HG03159 (cell line): ENCODE measurements around the gene CYP26C1.

Experiments
- ATAC-seq: cut with Tn5 transposase; IDR thresholded peaks from one replicate; pipeline ENCODE4 v1.9.1; 2021; ENCODE audit warnings: mild to moderate bottlenecking, moderate library complexity; ENCODE audit not compliant: unreplicated experiment

CYP26C1 gene

GRCh38 chr10:93059975-93060886 is at the start of gene CYP26C1:
Gene CYP26C1 (plus strand): TSS chr10:93060798. CDS start chr10:93061264, 466 bp downstream.
- ATAC-seq, result no peak

DNA sequence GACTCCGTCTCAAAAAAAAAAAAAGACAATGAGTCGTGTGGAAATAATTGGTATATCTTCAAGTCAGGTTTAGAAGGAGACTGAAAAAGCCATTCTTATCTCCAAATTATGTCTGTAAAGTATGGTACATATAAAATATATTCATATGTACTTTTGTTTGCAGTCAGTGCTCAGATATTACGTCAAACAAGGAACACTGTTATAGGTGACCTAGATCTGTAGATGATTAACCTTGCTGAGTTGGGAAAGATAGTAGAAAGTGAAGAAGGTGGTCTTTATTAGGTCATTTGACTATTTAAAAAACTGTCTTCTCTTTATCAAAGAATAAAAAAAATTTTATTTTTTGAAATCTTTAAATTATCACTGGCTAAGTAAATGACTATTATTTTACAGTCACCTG is 44.9 kb upstream of the CYP26C1 start:
- ATAC-seq, result no peak

- ATAC-seq, result no peak
Observed at GRCh38 chr10:93023013-93023650, 37.5 kb upstream of the CYP26C1 start.

- ATAC-seq, result no peak
Observed at GRCh38 chr10:93026072-93026471, 34.5 kb upstream of the CYP26C1 start.

DNA sequence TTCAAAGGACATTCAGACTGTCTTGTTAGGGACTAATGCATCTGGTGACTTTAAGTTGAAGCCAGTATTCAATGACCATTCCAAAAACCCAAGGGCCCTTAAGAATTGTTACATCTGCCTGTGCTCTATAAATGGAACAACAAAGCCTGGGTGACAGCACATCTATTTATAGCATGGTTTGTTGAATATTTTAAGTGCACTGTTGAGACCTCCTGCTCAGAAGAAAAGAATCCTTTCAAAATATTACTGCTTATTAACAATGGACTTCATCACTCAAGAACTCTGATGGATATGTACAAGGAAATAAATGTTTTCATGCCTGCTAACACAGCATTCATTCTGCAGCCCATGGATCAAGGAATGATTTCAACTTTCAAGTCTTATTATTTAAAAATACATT is 33.1 kb upstream of the CYP26C1 start:
- no peak for ATAC-seq

DNA sequence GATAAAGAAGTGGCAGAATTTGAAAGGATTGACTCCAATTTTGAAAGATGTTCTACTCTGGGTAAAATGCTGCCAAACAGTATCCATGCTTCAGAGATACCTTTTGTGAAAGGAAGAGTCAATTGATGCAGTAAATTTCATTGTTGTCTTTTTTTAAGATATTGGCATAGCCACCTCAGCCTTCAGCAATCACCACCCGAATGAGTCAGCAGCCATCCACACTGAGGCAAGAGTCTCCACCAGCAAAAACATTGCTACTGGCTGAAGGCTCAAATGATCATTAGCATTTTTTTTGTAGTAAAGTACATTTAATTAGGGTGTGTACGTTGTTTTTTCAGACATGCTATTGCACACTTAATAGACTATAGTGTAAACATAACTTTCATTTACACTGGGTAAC is 31.7 kb upstream of the CYP26C1 start:
- ATAC-seq, result no peak

DNA sequence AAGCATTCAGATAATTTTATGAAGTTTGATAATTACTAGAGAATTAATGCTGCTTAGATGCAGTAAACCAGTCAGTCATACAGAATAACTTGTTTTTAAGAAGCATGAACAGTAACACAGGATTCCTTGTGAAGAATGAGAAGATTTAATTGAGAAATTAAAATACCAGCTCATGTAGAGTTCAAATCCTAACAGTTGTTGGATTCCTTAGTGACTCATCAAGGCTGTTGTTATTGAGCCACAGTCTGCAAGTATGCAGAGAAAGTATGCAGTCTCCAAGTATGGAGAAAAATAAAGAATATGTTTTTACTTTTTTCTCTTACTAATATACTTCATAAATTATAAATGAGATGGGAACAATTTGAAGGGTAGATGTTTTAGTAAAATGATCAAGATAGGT is 30.2 kb upstream of the CYP26C1 start:
- ATAC-seq, result no peak

- ATAC-seq, result no peak
Observed at GRCh38 chr10:93032105-93032808, 28.3 kb upstream of the CYP26C1 start.

DNA sequence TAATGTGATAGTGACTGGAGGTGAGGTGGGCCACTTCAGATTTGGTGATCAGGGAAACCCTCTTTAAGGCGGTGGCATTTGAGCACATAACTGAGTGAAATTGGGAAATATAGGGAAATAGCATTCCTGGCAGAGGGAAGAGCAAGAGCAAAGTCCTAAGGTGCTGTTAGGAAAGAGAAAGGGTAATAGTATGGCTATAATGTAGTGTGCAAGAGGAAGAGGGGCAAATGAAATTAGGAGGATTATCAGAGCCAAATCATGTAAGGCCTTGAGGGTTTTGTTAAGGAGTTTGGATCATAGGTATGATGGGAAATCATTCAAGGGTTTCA is 27.8 kb upstream of the CYP26C1 start:
- no peak for ATAC-seq

- ATAC-seq, result no peak
Observed at GRCh38 chr10:93034426-93034825, 26.2 kb upstream of the CYP26C1 start.

- ATAC-seq, result no peak
Observed at GRCh38 chr10:93039110-93039509, 21.5 kb upstream of the CYP26C1 start.

- no peak for ATAC-seq
Observed at GRCh38 chr10:93039721-93040120, 20.9 kb upstream of the CYP26C1 start.

GRCh38 chr10:93054486-93054885 is 6.1 kb upstream of the CYP26C1 start:
- ATAC-seq, result no peak

- no peak for ATAC-seq
Observed at GRCh38 chr10:93058139-93058538, 2.5 kb upstream of the CYP26C1 start.

GRCh38 chr10:93060887-93061593 is 442 bp downstream of the CYP26C1 start:
- no peak for ATAC-seq

DNA sequence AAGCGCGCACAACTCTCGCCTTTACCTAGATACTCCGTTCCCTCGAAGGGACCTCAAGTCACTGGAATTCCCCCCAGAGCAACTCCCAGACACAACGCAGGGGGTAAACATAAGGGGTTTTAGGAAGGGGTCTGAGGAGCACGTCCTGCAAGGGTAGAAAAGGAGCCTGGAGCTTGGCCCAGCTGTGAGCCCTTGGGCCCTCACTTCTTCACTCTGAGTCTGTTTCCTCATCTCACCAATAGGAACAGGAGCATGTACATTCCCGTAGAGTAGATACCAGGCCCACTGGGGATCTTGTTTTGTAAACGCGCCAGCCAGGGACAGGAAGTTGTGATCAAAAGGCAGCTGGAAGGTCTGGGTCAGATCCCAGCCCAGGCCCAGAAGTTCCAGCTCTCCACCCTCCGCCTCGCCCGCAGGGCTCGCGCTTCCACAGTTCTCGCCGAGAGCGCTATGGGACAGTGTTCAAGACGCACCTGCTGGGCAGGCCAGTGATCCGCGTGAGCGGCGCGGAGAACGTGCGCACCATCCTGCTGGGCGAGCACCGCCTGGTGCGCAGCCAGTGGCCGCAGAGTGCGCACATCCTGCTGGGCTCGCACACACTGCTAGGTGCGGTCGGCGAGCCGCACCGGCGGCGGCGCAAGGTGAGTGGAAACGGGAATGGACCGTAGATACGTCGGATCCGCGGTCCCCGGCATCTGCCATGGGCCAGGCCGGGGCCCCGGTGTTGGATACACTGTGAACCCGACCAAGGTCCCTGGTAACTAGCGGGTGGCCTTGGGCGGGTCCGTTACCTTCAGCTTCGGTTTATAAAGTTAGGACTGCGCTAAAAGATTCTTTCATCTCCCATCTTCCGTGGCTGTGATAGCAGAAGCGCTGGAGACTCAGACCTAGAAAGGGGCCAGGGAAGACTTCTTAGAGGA is 1.3 kb downstream of the CYP26C1 start:
- no peak for ATAC-seq

DNA sequence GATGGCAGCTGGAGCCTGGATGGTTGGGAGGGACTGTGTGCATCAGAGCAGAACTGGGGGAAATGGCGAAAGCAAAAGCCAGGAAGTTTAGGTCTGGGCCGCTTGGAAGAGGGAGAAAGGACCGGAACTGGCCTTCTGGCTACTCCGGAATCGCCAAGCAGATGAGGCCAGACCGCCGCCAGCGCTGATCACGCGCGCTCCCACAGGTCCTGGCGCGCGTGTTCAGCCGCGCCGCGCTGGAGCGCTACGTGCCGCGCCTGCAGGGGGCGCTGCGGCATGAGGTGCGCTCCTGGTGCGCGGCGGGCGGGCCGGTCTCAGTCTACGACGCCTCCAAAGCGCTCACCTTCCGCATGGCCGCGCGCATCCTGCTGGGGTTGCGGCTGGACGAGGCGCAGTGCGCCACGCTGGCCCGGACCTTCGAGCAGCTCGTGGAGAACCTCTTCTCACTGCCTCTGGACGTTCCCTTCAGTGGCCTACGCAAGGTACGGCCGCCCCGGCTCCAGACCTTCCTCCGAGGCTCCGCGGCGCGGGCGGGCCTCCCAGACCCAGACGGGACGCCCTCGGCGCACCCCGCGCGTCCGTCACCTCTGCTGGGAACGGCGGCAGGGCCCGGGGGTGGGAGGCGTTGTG is 2.0 kb downstream of the CYP26C1 start:
- no peak for ATAC-seq

DNA sequence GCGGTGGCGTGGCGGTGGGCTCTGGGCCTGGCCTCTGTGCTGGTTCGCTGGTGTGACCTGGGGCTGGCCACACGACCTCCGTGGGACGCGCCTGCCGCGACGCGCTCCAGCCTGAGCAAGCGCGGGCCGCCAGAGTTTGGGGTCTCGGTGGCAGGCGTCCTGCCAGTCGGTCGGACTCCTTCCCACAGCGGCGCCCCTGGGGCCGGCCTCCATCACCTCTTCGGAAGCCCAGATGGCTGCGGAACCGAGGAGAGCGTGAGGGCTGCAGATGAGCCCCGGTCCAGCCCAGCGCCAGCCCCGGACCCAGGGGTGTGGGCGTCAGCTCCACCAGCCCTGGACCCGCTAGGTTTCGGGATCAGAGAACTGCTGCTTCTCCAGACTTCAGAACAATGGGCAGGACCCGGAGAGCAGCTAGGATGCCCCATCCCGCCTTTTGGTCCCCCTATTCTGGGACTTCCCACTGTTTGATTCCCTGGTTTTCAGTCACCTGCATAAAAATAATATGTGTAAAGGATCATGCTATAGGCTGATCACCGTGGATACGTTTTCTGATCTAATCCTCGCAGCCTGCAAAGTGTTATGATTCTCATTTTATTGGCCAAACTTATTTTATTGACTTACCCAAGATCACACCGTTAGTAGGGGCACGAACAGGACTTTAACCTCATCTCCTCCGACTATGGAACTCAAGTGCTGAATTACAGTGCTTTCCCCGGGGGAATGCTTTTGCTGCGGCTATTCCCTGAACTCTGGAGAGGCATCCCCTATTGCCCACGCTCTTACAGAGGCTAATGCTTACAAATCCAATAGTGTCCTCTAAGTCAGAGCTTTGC is 2.8 kb downstream of the CYP26C1 start:
- no peak for ATAC-seq
